Gastrocnemius medialis (tissue), 4 donors: ENCODE measurements around the gene MED9. TPM values are rescaled to one million over a fixed set of nuclear protein-coding genes. Genes with fewer than 3 reads are reported as not detected.

ENCODE experiments used
- ATAC-seq, 2 donors: fragments of 150-250 bp; one replicate each; pipeline ENCODE4 v1.9.1; 2016
- DNase-seq, 2 donors: peaks; one replicate each; pipeline ENCODE4 v3.0.0-alpha.2; 2019
- H3K27ac ChIP-seq, 4 donors: fragments of 200-600 bp; sonication (generic); 1 replicate in 1 of 4; 2 replicates in 3 of 4; pipeline ENCODE4 v1.5.1; 2016 to 2018; ENCODE audit warnings: mild to moderate bottlenecking in 2 of 4, moderate library complexity in 1 of 4
- H3K27me3 ChIP-seq, 3 donors: fragments of 200-600 bp; sonication (generic) in 2 of 3; 1 replicate in 1 of 3; 2 replicates in 2 of 3; pipeline versions ENCODE4 v1.5.1 to v1.6.0; 2016 to 2019; ENCODE audit warnings: mild to moderate bottlenecking in 1 of 3, moderate library complexity in 1 of 3
- H3K36me3 ChIP-seq, 2 donors: fragments of 200-600 bp; sonication (generic) in 1 of 2; one replicate each; pipeline ENCODE4 v1.5.1; 2017 to 2018
- H3K4me1 ChIP-seq, 2 donors: fragments of 200-600 bp; sonication (generic) in 1 of 2; one replicate each; pipeline ENCODE4 v1.5.1; 2016 to 2017; ENCODE audit warnings: mild to moderate bottlenecking in 2 of 2
- H3K4me3 ChIP-seq, 4 donors: fragments of 200-600 bp; sonication (generic) in 3 of 4; 1 replicate in 1 of 4; 2 replicates in 3 of 4; pipeline ENCODE4 v1.5.1; 2016 to 2019; ENCODE audit warnings: mild to moderate bottlenecking in 2 of 4
- H3K9me3 ChIP-seq, 3 donors: fragments of 200-600 bp; sonication (generic) in 2 of 3; 1 replicate in 1 of 3; 2 replicates in 2 of 3; pipeline ENCODE4 v1.5.1; 2016 to 2019
- POLR2A ChIP-seq, 2 donors: fragments of 450-650 bp; IDR thresholded peaks; one replicate each; pipeline ENCODE4 v1.6.1; 2017; ENCODE audit warnings: antibody characterized with exemption in 2 of 2, mild to moderate bottlenecking in 2 of 2, moderate library complexity in 2 of 2
- in situ Hi-C, 4 donors: fragments of 200-750 bp; cut with MboI; loops; one replicate each; pipeline versions ENCODE4 v1.15.0 to v1.8.0; 2017; ENCODE audit warnings: low sequenced_read_pairs in 4 of 4
- intact Hi-C: fragments of 100-400 bp; cut with DNase I; formaldehyde crosslinking; loops from one replicate; pipeline ENCODE4 v1.15.1; 2023; ENCODE audit warnings: low total_unique reads
- total RNA-seq, 4 donors: library from RNA; depleted of rRNA; stranded (reverse); fragments of >200 nt; gene quantifications; one replicate each; pipeline versions ENCODE4 v1.1.0 to v1.2.3, GENCODE V29; 2016
- TF ChIP-seq, protein P1 (sequence below), 5 experiments: fragments of 450-650 bp in 3 of 5; fragments of 200-600 bp in 2 of 5; sonication (generic) in 2 of 5; IDR thresholded peaks in 4 of 5; conservative IDR thresholded peaks in 1 of 5; 1 replicate in 4 of 5; 2 replicates in 1 of 5; pipeline ENCODE4 v1.5.1; 2016 to 2019; ENCODE audit warnings: antibody characterized with exemption in 5 of 5, mild to moderate bottlenecking in 3 of 5, moderate library complexity in 3 of 5

The MED9 gene
- total RNA-seq, 4 donors from 2014 or later = 20.4 to 33.7 (median 27.7) TPM

DNA sequence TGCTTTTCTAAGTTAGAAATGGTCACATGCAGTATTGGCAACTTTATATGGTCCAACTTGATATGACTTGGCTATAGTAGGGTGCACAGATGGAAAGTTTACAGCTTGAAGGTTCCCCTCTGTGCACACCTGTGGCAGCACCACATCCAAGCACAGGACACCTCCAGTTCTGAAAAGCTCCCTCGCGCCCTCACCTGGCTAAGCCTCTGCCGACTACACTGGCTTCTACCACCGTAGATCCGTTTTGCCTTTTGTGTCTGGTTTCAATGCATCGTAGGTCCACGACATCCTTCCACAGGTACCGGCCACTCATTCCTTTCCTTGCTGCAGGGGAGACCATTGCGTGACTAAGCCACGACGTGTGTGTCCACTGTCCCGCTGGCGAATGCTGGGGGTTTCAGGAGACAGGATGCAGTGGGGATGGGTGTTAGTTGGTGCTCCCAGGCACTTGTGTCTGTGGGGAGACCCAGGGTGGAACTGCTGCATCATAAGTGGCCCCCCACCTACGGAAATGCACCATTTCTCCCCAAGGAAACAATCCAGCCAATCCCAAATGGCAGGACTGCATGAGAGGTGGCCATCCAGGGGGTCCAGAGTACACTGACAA, 24.3 kb downstream of the MED9 start:
- ATAC-seq = no peak
- Histone ChIP-seq H3K4me3 (no peak overlapping the region), H3K27me3 (no peaks in the 10 kb centered on the region), H3K4me1 (peaks cover 5 to 6% of the 10 kb centered on the region in 2 donors), H3K36me3 (no peaks in the 10 kb centered on the region), H3K9me3 (no peaks in the 10 kb centered on the region), H3K27ac (no peak overlapping the region)
- no peak for DNase-seq
- no peak for TF ChIP-seq POLR2A (IDR thresholded peaks at IDR 0.05)
- TF ChIP-seq, protein P1, sequence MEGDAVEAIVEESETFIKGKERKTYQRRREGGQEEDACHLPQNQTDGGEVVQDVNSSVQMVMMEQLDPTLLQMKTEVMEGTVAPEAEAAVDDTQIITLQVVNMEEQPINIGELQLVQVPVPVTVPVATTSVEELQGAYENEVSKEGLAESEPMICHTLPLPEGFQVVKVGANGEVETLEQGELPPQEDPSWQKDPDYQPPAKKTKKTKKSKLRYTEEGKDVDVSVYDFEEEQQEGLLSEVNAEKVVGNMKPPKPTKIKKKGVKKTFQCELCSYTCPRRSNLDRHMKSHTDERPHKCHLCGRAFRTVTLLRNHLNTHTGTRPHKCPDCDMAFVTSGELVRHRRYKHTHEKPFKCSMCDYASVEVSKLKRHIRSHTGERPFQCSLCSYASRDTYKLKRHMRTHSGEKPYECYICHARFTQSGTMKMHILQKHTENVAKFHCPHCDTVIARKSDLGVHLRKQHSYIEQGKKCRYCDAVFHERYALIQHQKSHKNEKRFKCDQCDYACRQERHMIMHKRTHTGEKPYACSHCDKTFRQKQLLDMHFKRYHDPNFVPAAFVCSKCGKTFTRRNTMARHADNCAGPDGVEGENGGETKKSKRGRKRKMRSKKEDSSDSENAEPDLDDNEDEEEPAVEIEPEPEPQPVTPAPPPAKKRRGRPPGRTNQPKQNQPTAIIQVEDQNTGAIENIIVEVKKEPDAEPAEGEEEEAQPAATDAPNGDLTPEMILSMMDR (IDR thresholded peaks at IDR 0.05 in 4 of 5, conservative IDR thresholded peaks at IDR 0.05 in 1 of 5) = no peak
- in situ Hi-C loops (loop anchor here in 2 of 4 donors (5.0 to 10.0 kb wide), 2 partner anchors 66 to 146 kb away; no protein-coding TSS in a partner anchor), intact Hi-C loops (no loop called here)

DNA sequence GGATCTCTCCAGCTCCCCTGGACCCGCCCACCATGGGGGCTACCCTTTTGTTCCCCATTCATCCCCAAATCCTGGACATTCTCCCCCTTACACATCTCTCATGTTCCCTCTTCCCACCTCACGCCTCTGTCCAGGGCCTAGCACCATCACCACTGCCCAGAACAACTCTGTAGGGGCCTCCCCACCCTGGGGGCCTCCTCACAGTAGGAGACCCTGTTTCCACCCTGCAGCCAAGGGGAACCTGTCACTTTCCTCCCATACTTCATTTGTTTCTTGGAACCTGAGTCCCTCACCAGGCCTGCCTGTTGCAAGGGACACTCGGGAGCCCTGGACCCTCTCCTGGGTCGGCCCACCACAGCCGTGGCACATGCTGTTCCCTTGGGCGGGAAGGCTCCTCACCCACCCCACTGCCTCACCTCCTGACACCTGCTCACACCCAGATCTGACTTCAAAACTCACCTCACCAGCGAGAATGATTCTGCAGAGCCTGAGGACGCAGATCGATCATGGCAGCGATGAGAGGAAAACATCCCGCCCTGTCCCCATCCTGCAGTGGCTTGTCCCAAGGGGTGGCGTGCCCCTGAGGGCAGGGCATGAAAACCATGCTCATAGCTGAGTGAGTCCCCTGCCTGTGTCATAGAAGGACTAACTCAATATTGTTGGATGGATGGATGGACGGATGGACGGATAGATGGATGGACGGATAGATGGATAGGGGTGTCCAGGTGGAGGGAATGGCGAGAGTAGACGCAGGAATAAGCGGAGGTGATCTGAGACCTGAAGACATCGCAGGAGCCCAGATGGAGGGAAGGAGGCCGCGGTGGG, 26.2 kb downstream of the MED9 start:
- Histone ChIP-seq H3K27me3 (no peaks in the 10 kb centered on the region), H3K4me1 (peaks cover 11 to 14% of the 10 kb centered on the region in 2 donors), H3K4me3 (no peak overlapping the region), H3K36me3 (no peaks in the 10 kb centered on the region), H3K9me3 (no peaks in the 10 kb centered on the region), H3K27ac (no peak overlapping the region)
- in situ Hi-C loops (loop anchor here in 2 of 4 donors (5.0 to 10.0 kb wide), 2 partner anchors 64 to 148 kb away; no protein-coding TSS in a partner anchor), intact Hi-C loops (no loop called here)
- DNase-seq = no peak
- TF ChIP-seq, protein P1 (IDR thresholded peaks at IDR 0.05 in 4 of 5, conservative IDR thresholded peaks at IDR 0.05 in 1 of 5) = no peak
- TF ChIP-seq POLR2A (IDR thresholded peaks at IDR 0.05) = no peak
- ATAC-seq = no peak

DNA sequence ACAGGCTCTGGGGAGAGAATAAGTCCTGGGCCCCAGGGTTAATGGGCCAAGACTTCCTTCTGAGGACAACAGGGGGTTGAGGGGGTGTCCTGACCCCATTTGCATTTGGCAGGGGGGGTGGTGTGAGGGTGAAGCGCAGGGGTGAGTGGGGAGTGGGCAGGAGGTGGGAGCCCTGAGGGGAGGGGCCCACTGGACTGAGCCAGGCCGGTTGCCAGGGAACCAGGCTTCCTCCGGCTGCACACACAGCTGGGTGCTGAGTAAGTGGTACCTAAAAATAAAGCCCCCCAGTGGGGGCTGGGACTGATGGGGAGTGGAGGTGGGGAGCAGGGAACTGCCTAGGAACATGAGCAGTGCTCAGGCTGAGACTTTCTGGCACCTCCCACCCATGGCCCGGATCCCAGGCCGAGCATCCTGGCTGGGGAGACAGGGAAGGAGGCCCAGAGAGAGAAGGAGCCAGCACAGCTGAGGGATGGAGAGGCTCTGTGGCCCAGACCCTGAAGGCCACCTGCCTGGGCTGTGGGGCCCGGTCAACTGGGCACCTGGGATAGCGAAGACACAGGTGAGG, 26.8 kb downstream of the MED9 start:
- DNase-seq = peak in 1 of 2 donors; percentile 36
- in situ Hi-C loops = loop anchor here in 2 of 4 donors (5.0 to 10.0 kb wide), 2 partner anchors 64 to 149 kb away; no protein-coding TSS in a partner anchor

DNA sequence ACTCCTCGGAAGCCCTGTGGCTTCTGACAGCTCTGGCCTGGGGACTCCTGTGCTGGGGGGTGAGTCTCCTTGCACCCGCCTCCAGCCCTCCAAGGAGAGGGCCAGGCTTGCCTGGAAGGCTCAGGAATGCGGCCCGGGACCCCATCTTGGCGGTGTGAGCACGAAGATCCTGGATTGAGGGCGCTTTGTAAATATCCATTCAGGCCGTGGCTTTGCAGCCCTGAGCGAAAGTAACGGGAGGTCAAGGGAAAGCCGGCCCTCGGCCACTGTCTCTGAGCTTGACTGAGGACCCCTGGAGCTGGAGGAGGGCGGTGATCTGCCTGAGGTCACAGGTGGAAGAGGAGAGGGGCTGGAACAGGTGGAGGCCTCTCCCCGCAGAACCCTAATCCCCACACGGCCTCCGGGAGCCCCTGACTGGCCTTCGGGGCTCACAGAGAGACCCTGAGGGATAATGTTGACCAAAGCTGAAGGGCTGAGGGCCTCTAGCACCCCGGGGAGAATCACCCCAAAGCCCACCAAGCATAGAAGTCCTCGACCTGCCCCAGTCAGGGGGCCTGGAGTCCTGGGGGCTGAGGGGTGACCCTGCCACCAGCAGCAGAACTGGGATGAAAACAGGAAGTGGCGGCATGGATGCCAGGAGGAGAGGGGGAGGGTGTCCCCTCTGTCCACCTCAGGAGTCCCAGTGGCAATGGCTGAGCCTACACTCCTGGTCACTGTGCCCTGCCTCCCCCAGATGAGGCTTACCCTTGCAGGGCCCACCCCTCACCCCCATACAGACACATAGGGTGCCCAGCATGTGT, 27.7 kb downstream of the MED9 start:
- intact Hi-C loops = no loop called here
- ATAC-seq = no peak
- in situ Hi-C loops = loop anchor here in 2 of 4 donors (5.0 to 10.0 kb wide), 2 partner anchors 63 to 150 kb away; no protein-coding TSS in a partner anchor
- Histone ChIP-seq H3K4me3 (no peak overlapping the region), H3K9me3 (no peaks in the 10 kb centered on the region), H3K27ac (no peak overlapping the region), H3K36me3 (no peaks in the 10 kb centered on the region), H3K27me3 (no peaks in the 10 kb centered on the region), H3K4me1 (peaks cover 11 to 14% of the 10 kb centered on the region in 2 donors)
- TF ChIP-seq, protein P1 (IDR thresholded peaks at IDR 0.05 in 4 of 5, conservative IDR thresholded peaks at IDR 0.05 in 1 of 5) = no peak
- TF ChIP-seq POLR2A (IDR thresholded peaks at IDR 0.05) = no peak
- no peak for DNase-seq

More for the DNA sequence above, 26.8 kb downstream of the MED9 start:
- TF ChIP-seq, protein P1 (IDR thresholded peaks at IDR 0.05 in 4 of 5, conservative IDR thresholded peaks at IDR 0.05 in 1 of 5) = no peak
- TF ChIP-seq POLR2A (IDR thresholded peaks at IDR 0.05) = no peak
- intact Hi-C loops = no loop called here
- no peaks in the 10 kb centered on the region for H3K27me3 ChIP-seq
- H3K36me3 ChIP-seq = no peaks in the 10 kb centered on the region
- H3K27ac ChIP-seq = no peak overlapping the region
- no peak overlapping the region for H3K4me3 ChIP-seq
- H3K4me1 ChIP-seq = peaks cover 11 to 14% of the 10 kb centered on the region in 2 donors
- ATAC-seq = no peak
- H3K9me3 ChIP-seq = no peaks in the 10 kb centered on the region
